ENCODE measurements around the gene CLIP4. TPM values are rescaled to one million over a fixed set of nuclear protein-coding genes. Genes with fewer than 3 reads are reported as not detected.

Gene CLIP4
- total and polyA plus RNA-seq, 10 of the 15 experiments (the other 5 are each of a cell fraction or from before 2014, with no cell fraction given) = 5.5 to 34.9 (median 16.8) TPM

GRCh38 chr2:29187926-29188325 lies 72.7 kb downstream of the CLIP4 start (continued):
- no peak for TF ChIP-seq CTCF (IDR thresholded peaks at IDR 0.05 in 2 of 3, conservative IDR thresholded peaks at IDR 0.05 in 1 of 3; ENCODE audit: control insufficient read depth in 2 of 3, extremely low read depth in 1 of 3, insufficient read depth in 1 of 3, low read depth in 3 of 3, low read length in 3 of 3)
- TF ChIP-seq NBN (IDR thresholded peaks at IDR 0.05) = no peak

GRCh38 chr2:29189052-29189451 lies 73.8 kb downstream of the CLIP4 start:
- no peak overlapping the region for H3K27ac ChIP-seq (ENCODE audit: control insufficient read depth, insufficient read depth)
- WGBS (ENCODE audit: insufficient coverage, insufficient replicate concordance, low lambda C conversion rate, missing lambda C conversion rate) = 44% methylated on average over 5 of the region's 5 CpGs

More at GRCh38 chr2:29189052-29189451, 73.8 kb downstream of the CLIP4 start:
- ChIA-PET SMC1A (ENCODE audit: uncharacterized antibody, unreplicated experiment) (interaction anchor here (1.1 to 1.5 kb wide), 2 partner anchors 80 to 200 kb away, joined by 3 read pairs; no protein-coding TSS in a partner anchor), RAD21 (ENCODE audit: unreplicated experiment) (no interaction called here), CTCF (no interaction called here), POLR2A (no interaction called here)
- FAIRE-seq (peak; percentile 18), DNase-seq (ENCODE audit: low read depth, low spot score) (peak; percentile 13), ATAC-seq (peak; percentile 66)
- no peaks in the 10 kb centered on the region for H3K79me2 ChIP-seq (ENCODE audit: control insufficient read depth, insufficient read depth, low read length)
- no peaks in the 10 kb centered on the region for H4K20me1 ChIP-seq (ENCODE audit: control insufficient read depth, insufficient read depth)
- H3K4me1 ChIP-seq (ENCODE audit: control insufficient read depth, insufficient read depth, low read length) = no peaks in the 10 kb centered on the region; the same call in 1 of the 2 replicates
- H3K4me2 ChIP-seq (ENCODE audit: control insufficient read depth, insufficient read depth) = 0 out of 2 replicates have a peak overlapping the region, but pooled peaks have one; percentile 50
- H3K27me3 ChIP-seq (replicated peaks in 1 of 2; ENCODE audit: control insufficient read depth in 2 of 2, insufficient read depth in 2 of 2, low read length in 1 of 2) = no peaks in the 10 kb centered on the region
- no TSS peak for BruUV-seq (replicated peaks)
- no peak overlapping the region for H3K4me3 ChIP-seq
- no peak for TF ChIP-seq SUPT20H (IDR thresholded peaks at IDR 0.05; ENCODE audit: borderline replicate concordance, control insufficient read depth, low read depth, low read length)
- peak; percentile 58; the same call in 1 of the 2 replicates for TF ChIP-seq CBFB (IDR thresholded peaks at IDR 0.05; ENCODE audit: low read depth)
- no peak for TF ChIP-seq E2F4 (IDR thresholded peaks at IDR 0.05; ENCODE audit: low read depth, low read length)
- peak; percentile 93 for TF ChIP-seq RUNX3 (IDR thresholded peaks at IDR 0.05; ENCODE audit: low read length)
- TF ChIP-seq NFIC (IDR thresholded peaks at IDR 0.05; ENCODE audit: low read depth, low read length) = 0 out of 2 replicates have a peak, but pooled peaks have one; percentile 56
- TF ChIP-seq HCFC1 (IDR thresholded peaks at IDR 0.05; ENCODE audit: low read length) = no peak
- TF ChIP-seq RCOR1 (conservative IDR thresholded peaks at IDR 0.05; ENCODE audit: low read depth, low read length) = no peak
- no peak for TF ChIP-seq E2F8 (IDR thresholded peaks at IDR 0.05; ENCODE audit: low read depth, partially characterized antibody)
- no peak for TF ChIP-seq PKNOX1 (IDR thresholded peaks at IDR 0.05)
- no peak for TF ChIP-seq CTCF (IDR thresholded peaks at IDR 0.05 in 2 of 3, conservative IDR thresholded peaks at IDR 0.05 in 1 of 3; ENCODE audit: control insufficient read depth in 2 of 3, extremely low read depth in 1 of 3, insufficient read depth in 1 of 3, low read depth in 3 of 3, low read length in 3 of 3)
- TF ChIP-seq ATF7 (IDR thresholded peaks at IDR 0.05; ENCODE audit: low read depth) = 0 out of 2 replicates have a peak, but pooled peaks have one; percentile 25
- no peak for TF ChIP-seq BCL11A (IDR thresholded peaks at IDR 0.05; ENCODE audit: low read depth, low read length)
- no peak overlapping the region for H3K9ac ChIP-seq (ENCODE audit: control insufficient read depth, insufficient read depth, low read length)
- H3K36me3 ChIP-seq (ENCODE audit: control insufficient read depth in 2 of 2, insufficient read depth in 2 of 2, low read length in 1 of 2) = peaks cover 0 to 2% of the 10 kb centered on the region in 2 experiments; a peak in 1 of 4 replicates
- in situ Hi-C loops (cut with MboI) (no loop called here), intact Hi-C loops (cut with micrococcal nuclease; ENCODE audit: unreplicated experiment) (no loop called here)
- H2AFZ ChIP-seq (ENCODE audit: control insufficient read depth, low read depth, low read length) = no peak overlapping the region
- H3K9me3 ChIP-seq (replicated peaks; ENCODE audit: control insufficient read depth, insufficient read depth, low read length) = peaks cover 3% of the 10 kb centered on the region; the same call in 2 of the 3 replicates

Measured in GM12878 (cell line).